ENCODE results near the gene PDZD4. TPM values are rescaled to one million over a fixed set of nuclear protein-coding genes. Genes with fewer than 3 reads are reported as not detected.

Gene PDZD4
- total RNA-seq = 0.29 and 0.33 TPM in 2 replicates

GRCh38 chrX:153829799-153830639 lies at the start of gene PDZD4:
TSS of gene PDZD4 (minus strand) at chrX:153830544. CDS start at chrX:153830298, 246 bp downstream.

GRCh38 chrX:153794018-153794896 lies 36.1 kb downstream of the PDZD4 start, which contains the start of the genes IDH3G and SSR4:
TSS of gene IDH3G (minus strand) at chrX:153794375. CDS start at chrX:153794326, 49 bp downstream.
TSS of gene SSR4 (plus strand) at chrX:153794668. CDS start at chrX:153794688, 20 bp downstream.

GRCh38 chrX:153780678-153781427 lies 49.5 kb downstream of the PDZD4 start, which contains the start of gene SRPK3:
TSS of gene SRPK3 (plus strand) at chrX:153781041. CDS start at chrX:153781087, 46 bp downstream.

GRCh38 chrX:153763989-153764755 lies 66.2 kb downstream of the PDZD4 start, which contains the start of gene PLXNB3:
TSS of gene PLXNB3 (plus strand) at chrX:153764249. CDS start at chrX:153765536, 1,287 bp downstream.

Other genes starting within 250 kb of the PDZD4 start
- gene CCNQ, start 231.4 kb downstream of the PDZD4 start, total RNA-seq = 34.7 and 38.2 TPM in 2 replicates
- gene DUSP9, start 183.3 kb downstream of the PDZD4 start, total RNA-seq = 0.19 and 0.33 TPM in 2 replicates
- gene PNCK, start 156.7 kb downstream of the PDZD4 start, total RNA-seq = not detected in 2 replicates
- gene SLC6A8, start 142.6 kb downstream of the PDZD4 start, total RNA-seq = 12.4 and 24.2 TPM in 2 replicates
- gene BCAP31, start 106.2 kb downstream of the PDZD4 start, total RNA-seq = 245 and 312 TPM in 2 replicates
- 13.8 and 18.3 TPM in 2 replicates for gene ABCD1, start 105.7 kb downstream of the PDZD4 start, total RNA-seq
- 11.0 and 11.4 TPM in 2 replicates for gene PLXNB3, start 66.3 kb downstream of the PDZD4 start, total RNA-seq
- not detected in 2 replicates for gene SRPK3, start 49.5 kb downstream of the PDZD4 start, total RNA-seq
- 53.2 and 57.8 TPM in 2 replicates for gene IDH3G, start 36.2 kb downstream of the PDZD4 start, total RNA-seq
- 177 and 318 TPM in 2 replicates for gene SSR4, start 35.9 kb downstream of the PDZD4 start, total RNA-seq
- gene L1CAM, start 55.6 kb upstream of the PDZD4 start, total RNA-seq = under 0.01 and 0.19 TPM in 2 replicates
- gene AVPR2, start 74.1 kb upstream of the PDZD4 start, total RNA-seq = not detected in 2 replicates
- gene ARHGAP4, start 95.7 kb upstream of the PDZD4 start, total RNA-seq = 5.3 and 20.6 TPM in 2 replicates
- 84.9 and 138 TPM in 2 replicates for gene NAA10, start 104.5 kb upstream of the PDZD4 start, total RNA-seq
- 9.8 and 10.0 TPM in 2 replicates for gene RENBP, start 114.1 kb upstream of the PDZD4 start, total RNA-seq
- gene HCFC1, start 141.3 kb upstream of the PDZD4 start, total RNA-seq = 52.6 and 58.8 TPM in 2 replicates
- 1.9 and 8.2 TPM in 2 replicates for gene TMEM187, start 142.2 kb upstream of the PDZD4 start, total RNA-seq
- 78.5 and 94.4 TPM in 2 replicates for gene IRAK1, start 189.4 kb upstream of the PDZD4 start, total RNA-seq

Measured in vein endothelial cell (primary cell).